K562 (cell line): ENCODE measurements around the gene SH3RF1.

Experiments used
- KLF13 ChIP-seq: fragments of 450-650 bp; IDR thresholded peaks from 2 replicates; pipeline ENCODE4 v1.6.1; 2016; ENCODE audit warnings: missing genetic modification characterization, low read depth, mild to moderate bottlenecking, missing compliant biosample characterization, moderate library complexity, borderline replicate concordance
- POLR2AphosphoS5 ChIP-seq: IDR thresholded peaks from 2 replicates; pipeline ENCODE4 v1.6.1; 2011; ENCODE audit warnings: mild to moderate bottlenecking, low read depth, low read length, moderate library complexity; ENCODE audit not compliant: control insufficient read depth, insufficient read depth
- RFX5 ChIP-seq: IDR thresholded peaks from 2 replicates; pipeline ENCODE4 v1.6.1; 2011; ENCODE audit warnings: low read depth, mild to moderate bottlenecking, improper control_type of control experiment, low read length
- SMC3 ChIP-seq: conservative IDR thresholded peaks from 2 replicates; pipeline ENCODE4 v1.6.1; 2011; ENCODE audit warnings: low read depth, low read length, improper control_type of control experiment; ENCODE audit not compliant: insufficient read depth

DNA sequence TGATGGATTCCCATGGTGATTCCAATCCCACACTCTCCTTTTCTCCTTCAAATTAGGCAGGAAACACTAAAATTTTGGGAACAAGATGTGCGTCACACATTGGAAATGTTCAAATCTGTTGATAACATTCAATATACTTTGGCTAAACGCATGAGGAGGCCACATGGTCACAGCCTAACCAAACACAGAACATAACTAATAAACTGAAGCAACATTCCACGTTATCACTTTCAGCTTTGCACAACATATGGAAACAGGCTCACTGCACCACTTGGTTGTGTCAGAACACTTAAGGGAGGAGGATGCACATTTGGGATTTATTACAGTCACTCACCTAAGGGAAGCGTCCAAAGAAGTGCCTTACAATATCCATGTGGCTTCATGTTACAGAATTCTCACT is 4.7 kb downstream of the SH3RF1 start:
- TF ChIP-seq SMC3 (no peak), RFX5 (no peak), POLR2AphosphoS5 (no peak), KLF13 (tag) (no peak)
